CD4-positive, alpha-beta T cell treated with Interleukin-2 at 100 ng/mL for 4 hours (primary cell): Measurements from ENCODE around the gene NT5DC3.

ENCODE experiments used
- DNase-seq: peaks from one replicate; pipeline ENCODE4 v3.0.0-alpha.2; 2020; ENCODE audit warnings: low spot score

NT5DC3 gene

DNA sequence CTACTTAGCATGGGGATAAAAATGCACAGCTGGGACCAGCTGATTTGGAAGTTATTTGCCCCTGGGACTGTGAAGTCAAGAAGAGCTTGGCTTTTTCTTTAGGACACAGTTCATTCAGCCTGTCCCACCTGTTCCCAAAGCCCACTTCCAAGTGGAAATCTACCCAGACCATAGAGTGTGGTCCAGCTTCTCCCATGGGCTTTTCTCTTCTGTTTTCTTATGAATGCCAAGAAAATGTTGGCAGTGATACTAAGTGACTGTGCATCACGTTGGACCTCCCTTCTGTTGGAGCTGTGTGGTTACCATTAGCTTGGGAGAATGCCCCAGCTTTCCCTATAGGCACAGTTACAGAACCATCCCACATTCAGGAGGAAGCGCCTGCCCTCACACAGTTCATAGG, 89.4 kb downstream of the NT5DC3 start:
- no peak for DNase-seq

DNA sequence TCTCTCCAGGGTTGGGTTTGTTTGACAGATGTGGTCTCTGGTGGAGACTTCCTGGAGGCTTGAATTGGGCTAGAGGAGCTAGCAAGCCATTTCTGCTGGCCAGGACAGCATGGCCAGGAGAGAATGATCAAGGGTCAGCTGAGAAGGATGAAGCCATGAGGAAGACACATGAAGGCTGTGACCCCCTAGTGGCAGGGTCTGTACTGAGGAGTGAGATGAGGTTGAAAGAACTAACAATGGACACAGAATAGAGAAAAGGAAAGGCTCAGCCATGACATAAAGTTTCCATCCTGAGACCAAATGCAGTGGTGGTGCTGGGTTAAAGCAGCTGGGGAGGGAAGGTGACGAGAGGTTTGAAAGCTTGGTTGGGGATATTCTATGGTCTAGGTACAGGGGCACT, 89.9 kb downstream of the NT5DC3 start:
- DNase-seq = no peak

DNA sequence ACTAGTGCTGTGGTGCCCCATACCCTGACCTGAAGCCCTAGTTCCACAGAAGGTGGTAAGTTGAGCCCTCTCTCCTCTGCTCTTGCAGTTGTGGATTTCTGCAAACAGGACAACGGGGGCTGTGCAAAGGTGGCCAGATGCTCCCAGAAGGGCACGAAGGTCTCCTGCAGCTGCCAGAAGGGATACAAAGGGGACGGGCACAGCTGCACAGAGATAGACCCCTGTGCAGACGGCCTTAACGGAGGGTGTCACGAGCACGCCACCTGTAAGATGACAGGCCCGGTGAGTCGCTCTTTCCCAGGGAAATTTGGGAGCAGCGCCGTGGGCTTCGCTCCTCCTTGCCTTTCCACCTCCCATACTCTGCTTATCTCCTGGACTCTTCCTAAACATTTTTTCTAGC, 92.2 kb downstream of the NT5DC3 start:
- DNase-seq = no peak

DNA sequence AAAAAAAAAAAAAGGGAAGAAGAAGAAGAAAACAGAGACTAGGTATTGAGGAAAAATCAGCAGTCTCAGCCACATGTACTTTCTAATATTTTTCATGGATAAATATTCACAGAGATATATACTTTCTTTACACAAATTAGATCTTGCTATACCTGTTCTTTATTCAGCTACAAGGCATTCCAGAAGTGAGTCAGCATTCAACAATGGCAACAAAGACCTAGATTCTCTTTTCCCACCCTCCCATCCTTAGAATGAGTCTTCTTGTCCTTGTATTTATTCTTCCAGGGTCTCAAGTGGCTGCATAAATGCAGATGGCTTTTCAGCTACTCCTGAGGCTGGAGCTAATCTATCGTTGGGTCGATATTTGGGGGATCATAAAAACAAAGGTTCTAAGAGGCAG, 93.0 kb downstream of the NT5DC3 start:
- DNase-seq = no peak

DNA sequence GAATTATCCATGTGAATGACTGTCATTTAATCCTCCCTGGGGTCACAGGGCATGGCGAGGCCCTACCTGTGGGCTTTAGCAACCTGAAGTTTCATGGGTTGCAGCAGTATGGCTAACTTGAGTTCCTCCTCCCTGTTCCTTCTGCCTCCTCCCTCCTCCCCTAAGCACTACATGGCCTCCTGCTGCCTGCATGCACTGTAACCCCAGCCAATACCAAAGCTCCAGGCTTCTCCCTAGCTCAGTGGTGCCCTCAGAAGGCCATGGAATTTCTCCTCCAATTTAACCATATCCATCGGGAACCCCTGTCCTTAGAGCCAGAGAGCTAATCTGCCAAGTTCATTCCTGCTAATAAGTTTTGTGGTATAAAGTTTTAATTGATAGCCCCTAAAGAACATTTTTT, 95.1 kb downstream of the NT5DC3 start:
- no peak for DNase-seq

DNA sequence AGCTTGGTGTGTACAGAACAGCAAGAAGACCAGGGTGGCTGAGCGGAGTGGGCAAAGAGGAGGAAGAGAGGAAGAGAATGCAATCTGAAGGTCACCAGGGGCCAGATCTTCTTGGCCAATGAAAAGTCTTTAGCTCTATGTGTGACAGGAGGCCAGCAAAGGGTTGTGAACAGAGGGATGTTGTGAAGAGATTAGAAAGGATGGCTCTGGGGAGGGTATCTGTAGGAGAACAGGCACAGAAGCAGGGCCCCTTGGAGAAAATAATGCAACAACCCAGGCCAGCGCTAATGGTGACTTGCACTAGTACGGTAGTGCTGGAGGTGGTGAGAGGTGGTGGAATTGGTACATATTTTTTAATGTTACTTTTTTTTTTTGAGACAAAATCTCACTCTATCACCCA, 97.2 kb downstream of the NT5DC3 start:
- no peak for DNase-seq

DNA sequence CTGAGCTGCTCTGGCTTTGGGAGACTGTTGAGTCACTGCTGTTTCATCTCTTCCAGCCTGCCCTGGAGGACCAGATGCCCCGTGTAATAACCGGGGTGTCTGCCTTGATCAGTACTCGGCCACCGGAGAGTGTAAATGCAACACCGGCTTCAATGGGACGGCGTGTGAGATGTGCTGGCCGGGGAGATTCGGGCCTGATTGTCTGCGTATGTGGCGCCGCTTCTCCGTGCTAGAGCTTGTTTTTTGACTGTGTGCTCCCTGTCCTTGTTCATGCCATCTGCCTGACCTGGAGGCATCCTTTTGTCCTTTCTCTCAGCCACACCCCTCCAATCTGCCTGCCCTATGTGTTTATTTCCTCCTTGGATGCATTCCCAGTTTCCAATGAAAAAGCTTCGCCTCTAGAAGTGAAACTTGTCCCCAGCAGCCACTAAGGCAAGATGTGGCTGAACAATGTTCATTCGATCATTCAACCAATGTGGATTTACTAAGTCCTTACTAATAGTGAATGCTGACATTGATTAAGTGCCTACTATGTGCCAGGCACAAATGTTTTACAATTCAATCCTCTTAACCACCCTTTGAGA, 98.6 kb downstream of the NT5DC3 start:
- DNase-seq = no peak

DNA sequence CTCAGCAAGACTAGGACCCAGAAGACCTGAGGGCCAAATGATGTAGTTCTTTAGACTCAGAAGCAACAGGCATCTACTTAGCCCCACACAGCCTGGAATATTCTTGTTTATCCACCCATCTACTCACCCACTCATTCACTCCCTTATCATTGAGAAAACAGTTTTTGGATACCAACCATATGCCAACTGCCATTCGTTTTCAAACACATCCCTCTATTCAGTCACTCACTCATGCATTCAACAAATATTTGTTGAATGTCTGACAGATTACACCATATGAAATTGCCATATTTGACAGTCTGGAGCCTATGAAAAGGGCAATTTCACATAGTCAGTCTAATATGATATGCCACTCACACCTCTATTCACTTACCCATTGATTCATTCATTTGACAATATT, 103.2 kb downstream of the NT5DC3 start:
- no peak for DNase-seq

DNA sequence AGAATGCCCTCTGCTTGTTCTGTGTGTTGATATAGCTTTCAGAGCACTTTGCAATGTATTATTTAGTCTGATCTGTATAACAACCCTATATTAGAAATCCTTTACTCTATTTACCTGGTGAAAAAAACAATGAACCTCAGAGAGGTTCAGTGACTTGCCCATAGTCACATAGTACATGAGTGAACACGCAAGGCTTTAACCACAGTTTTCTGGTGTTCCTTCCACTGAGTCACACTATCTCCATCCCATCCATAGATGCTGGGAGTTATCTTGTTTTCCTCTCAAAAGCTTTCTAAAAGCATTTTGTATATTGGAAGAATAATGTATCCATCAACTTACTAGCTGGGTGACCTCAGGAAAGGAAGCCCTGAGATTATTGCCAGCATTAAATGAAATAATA, 104.5 kb downstream of the NT5DC3 start:
- DNase-seq = no peak

DNA sequence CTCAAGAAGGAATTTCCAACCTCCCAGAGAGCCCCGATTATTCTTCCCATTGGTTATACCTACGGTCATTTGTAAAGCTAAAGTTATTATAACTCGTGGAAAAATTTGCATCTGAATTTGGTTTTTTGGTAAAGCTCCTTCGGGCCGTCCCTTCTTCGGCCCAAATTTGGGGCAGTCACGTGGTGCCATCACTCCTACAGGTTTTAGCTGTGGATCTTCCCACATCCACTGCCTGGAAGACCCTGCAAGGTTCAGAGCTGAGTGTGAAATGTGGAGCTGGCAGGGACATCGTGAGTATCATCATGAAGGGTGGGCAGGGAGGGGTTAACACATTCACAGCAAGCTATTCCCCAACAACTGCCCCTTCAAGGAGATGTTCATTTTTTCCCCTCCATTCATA, 105.7 kb downstream of the NT5DC3 start:
- no peak for DNase-seq

DNA sequence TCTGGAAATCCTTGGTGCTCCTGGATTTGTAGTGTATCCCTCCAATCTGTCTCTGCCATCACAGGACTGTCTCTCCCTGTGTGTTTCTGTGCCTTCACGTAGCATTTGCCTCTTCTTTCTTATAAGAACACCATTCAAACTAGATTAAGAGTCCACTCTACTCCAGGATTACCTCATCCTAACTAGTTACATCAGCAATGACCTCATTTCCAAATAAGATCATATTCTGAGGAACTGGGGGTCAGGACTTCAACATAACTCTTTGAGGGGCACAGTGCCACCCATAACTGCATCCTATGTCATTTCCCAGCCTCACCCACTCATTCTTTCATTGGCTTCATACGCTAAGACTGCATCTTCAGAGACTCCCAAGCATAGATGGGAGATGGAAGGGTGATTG, 106.2 kb downstream of the NT5DC3 start:
- DNase-seq = no peak

DNA sequence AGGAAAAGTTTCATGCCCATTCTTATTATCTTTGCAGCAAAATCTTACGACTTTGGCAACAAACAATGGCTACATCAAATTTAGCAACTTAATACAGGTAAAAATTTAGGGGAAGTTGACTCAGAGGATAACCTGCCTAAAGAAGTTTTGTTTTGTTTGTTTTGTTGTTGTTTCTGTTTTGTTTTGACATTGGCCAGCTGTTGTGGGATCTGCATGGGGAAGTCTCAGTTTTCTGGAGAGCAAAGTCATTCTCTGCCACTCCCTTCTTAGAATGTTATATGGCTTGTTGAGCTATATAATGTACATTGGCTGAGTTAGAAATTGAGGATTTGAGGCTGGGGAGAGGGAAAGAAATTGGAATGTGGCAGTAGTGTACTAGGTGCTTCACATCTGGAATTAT, 109.5 kb downstream of the NT5DC3 start:
- no peak for DNase-seq

DNA sequence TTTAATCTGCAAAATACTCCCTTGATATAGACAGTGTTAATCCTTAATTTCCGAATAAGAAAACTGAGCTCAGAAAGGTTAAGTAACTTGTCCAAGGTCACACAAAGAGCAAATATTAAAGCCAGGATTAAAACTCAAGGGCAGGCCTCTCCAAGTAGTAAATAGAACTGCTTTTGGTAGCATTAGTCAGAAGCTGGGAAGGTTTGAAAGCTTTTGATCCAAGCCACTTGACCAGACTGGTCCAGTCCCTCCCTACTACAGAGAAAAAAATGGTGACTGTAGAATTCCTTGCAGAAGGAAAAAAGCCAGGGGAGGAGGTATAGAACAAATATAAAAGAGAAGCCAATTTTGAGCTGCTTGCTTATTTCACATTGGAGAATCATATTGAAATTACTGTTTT, 111.5 kb downstream of the NT5DC3 start:
- DNase-seq = no peak

DNA sequence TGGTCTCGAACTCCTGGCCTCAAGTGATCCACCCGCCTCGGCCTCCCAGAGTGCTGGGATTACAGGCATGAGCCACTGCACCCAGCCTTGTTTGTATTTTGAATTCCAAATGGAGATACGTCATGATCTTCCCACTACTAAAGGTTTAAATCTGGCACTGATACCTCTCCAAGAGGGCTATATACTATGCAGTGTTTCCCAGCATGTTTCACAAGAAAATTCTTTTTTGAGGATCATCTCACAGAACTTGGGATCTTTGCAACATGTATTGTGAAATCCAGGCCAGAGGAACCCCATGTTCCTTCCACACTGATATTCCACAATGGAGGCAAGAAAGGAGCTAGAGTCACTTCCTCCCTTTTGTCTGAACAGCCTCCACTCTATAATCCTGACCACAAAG, 112.7 kb downstream of the NT5DC3 start:
- DNase-seq = no peak

DNA sequence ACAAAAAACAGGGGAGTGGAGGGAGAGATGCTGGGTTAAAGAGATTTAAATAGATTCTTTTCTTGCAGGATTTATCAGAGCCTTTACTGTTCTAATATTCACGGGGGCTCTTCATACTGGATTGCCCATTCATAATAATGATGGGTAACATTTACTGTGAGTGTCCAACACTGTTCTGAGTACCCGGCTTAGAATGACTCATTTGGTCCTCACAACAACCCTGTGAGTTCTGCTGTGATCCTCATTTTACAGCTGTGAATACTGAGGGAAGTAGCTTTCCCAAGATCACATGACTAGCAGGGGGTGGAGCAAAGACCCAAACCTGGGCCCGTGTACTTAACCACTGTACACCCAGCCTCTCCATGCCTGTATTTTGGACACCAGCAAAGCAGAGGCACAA, 113.4 kb downstream of the NT5DC3 start:
- DNase-seq = no peak

DNA sequence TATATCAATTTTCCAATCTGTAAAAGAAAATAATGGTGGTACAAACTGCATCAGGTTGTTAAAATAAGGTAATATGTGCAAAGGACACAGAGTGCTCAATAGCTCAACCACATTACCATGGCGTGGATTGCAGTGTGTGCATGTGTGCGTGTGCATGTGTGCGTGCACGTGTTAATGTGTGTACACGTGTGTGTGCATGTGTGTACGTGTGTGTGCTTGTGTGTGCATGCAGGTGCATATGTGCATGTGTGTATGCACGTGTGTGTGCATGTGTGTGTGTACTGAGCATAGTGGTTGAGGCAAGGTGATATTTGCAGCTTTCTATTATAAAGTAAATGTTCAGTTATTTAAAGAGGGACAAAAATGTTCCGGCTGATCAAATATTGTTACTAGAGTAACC, 115.6 kb downstream of the NT5DC3 start:
- DNase-seq = no peak
